ENCODE results near the gene FAM187B.

The FAM187B gene

DNA sequence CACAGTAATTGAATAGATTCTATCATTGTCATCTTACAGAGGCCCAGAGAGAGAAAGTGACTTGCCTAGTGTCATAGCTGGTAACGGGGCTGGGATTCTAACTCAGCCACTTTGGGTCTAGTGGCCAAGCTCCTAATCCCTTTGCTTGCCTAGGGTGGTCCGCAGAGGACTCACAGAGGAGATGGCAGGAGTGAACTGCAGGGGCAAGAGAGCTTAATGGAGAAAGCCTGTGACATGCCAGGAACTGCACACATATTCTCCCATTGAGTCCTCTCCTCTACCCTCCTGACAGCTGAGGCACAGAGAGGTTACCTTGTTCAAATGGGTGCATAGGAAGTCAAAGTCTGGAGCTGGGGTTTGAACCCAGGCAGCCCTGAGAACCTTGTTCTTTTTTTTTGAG, 22.9 kb upstream of the FAM187B start:
- H3K4me3 ChIP-seq (replicated peaks in 1 of 2; ENCODE audit: low read depth in 2 of 2, low read length in 2 of 2) = no peak overlapping the region
- no peak for TF ChIP-seq CTCF (IDR thresholded peaks at IDR 0.05; ENCODE audit: low read depth, low read length)
- no peak for DNase-seq (ENCODE audit: low read depth in 2 of 2)

GRCh38 chr19:35249848-35250711, 21.5 kb upstream of the FAM187B start:
- no peak for TF ChIP-seq CTCF (IDR thresholded peaks at IDR 0.05; ENCODE audit: low read depth, low read length)

DNA sequence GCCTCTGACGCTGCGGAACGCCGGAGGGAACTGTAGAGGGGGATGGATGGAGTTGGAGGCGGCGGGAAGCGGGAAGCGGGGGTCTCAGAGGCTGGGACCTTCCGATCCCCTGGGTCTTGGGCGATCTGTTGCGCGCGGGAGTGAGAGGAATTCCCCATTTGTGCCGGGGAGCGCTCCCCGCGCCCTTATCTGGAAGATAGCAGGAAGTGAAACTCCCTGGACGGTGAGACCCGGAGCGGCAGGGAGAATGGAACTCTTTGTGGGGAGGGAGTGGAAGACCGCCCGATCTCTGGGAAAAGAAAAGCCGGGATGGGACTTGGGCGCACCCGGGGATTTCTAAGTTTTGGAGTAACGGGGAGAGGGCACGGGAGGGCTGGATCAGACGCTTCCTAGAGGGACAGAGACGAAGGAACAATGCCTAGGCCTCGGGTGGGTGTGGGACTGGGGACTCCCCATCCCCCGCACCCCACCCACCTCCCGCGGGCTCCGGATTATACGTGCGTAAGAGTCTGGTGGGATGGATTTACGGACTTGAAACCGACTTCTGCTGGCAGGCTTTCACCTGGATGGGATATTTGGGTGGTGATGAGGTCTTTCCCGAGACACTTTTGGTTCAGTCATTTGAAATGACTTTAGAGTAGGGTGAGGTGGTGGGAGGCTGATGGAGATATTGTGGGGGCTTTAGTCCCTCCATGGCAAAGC, 20.8 kb upstream of the FAM187B start:
- H3K4me3 ChIP-seq (replicated peaks in 1 of 2; ENCODE audit: low read depth in 2 of 2, low read length in 2 of 2) = peak overlapping the region in 1 of 2 donors; percentile 13
- DNase-seq (ENCODE audit: low read depth in 2 of 2) = no peak
- TF ChIP-seq CTCF (IDR thresholded peaks at IDR 0.05; ENCODE audit: low read depth, low read length) = no peak

More at GRCh38 chr19:35249848-35250711, 21.5 kb upstream of the FAM187B start:
- DNase-seq (ENCODE audit: low read depth in 2 of 2) = no peak
- no peak overlapping the region for H3K4me3 ChIP-seq (replicated peaks in 1 of 2; ENCODE audit: low read depth in 2 of 2, low read length in 2 of 2)

GRCh38 chr19:35248310-35249145, 20.0 kb upstream of the FAM187B start, which contains the start of gene LSR:
Gene LSR, plus strand, starts transcription at chr19:35249002. Its CDS starts 21 bp downstream, at chr19:35249023.
- no peak for DNase-seq (ENCODE audit: low read depth in 2 of 2)
- no peak for TF ChIP-seq CTCF (IDR thresholded peaks at IDR 0.05; ENCODE audit: low read depth, low read length)
- peak within 1 kb of the TSS in 1 of 2 donors; percentile 13 for H3K4me3 ChIP-seq (replicated peaks in 1 of 2; ENCODE audit: low read depth in 2 of 2, low read length in 2 of 2)

DNA sequence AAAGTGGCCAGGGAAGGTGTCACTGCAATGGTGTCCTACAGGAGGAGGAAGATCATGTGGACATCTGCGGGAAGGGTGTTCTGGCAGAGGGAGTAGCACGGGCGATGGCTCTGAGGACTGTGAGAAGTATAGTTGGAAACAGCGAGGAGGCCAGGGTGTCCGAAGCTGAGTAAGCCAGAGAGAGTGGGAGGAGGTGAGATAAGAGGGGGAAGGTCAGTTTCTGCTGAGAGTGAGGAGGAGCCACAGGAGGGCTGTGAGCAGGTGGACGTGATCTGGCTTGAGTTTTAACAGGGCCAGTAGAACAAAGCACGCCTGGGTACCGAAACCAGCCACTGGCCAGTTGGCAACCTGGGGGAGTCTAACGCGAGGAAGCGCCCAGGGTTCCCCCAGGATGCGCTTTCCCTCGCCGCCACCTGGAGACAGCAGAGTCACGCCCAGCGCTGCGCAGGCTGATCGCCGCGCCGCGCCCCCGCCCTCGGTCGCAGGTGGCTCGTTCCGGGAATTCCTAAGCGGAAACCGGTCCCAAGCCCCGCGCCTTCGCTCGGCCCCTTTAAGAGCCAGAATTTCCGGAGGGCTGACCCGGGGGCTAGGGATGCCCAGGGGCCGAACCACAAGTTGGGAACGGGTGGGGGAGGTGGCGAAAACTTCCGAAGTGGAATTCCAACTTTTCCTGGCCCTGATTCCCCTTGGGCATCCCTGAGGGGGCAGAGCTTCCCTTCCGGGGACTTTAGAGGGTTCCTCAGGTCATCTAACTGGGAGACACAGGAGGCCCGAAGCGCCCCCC, 19.2 kb upstream of the FAM187B start:
- DNase-seq (ENCODE audit: low read depth in 2 of 2) = no peak
- TF ChIP-seq CTCF (IDR thresholded peaks at IDR 0.05; ENCODE audit: low read depth, low read length) = no peak
- H3K4me3 ChIP-seq (replicated peaks in 1 of 2; ENCODE audit: low read depth in 2 of 2, low read length in 2 of 2) = peak overlapping the region in 1 of 2 donors; percentile 5

All from cardiac fibroblast (primary cell).